Fibroblast of upper back skin (primary cell): ENCODE data around the gene SPACDR.

Experiments used
- DNase-seq: peaks from one replicate; pipeline ENCODE4 v3.0.0-alpha.2; 2013

Gene SPACDR

DNA sequence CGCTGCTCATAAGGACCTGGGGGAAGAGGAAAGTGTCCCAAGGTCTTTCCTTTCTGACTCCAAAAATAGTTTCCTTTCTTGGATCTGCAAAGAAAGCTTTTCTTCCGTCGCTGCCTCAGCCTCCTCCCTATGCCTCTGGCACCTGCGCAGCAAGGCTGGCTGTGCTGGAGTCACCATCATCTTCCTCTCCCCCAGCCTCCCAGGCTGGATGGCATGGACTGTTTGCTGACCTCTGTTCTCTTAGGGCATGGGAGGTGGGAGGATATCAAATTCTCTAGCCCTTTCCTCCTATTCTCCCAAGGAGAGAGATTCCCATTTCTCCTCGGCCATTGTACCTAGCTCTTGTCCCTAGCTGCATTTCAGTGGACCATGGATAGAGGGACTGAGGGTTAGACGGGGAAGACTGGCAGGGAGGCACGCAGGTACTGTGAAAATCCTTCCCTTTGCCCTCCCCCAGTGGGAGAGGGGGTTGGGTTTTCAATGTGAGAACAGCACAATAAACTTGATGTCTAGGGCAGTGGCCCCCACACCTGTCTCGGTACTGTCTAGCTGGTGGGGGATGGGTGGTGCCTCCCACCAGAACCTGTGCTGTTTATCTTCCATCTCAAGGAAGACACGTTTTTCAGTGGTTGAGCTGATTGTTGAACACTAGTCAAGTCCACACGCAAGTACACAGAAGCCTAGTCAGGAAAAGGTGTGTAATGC lies 30.3 kb downstream of the SPACDR start:
- no peak for DNase-seq

DNA sequence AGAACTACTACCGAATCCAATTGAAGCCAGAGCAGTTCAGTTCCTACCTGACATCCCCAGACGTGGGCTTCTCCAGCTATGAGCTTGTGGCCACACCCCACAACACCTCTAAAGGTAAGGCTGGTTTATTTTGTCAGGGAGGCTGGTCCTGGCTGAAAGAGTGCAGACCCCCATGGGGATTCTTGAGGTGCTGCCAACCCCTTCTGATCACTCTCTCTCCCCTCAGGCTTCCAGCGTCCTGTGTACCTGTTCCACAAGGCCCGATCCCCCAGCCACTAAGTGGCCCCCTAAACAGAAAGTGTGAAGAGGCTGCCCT lies 30.8 kb downstream of the SPACDR start:
- no peak for DNase-seq

DNA sequence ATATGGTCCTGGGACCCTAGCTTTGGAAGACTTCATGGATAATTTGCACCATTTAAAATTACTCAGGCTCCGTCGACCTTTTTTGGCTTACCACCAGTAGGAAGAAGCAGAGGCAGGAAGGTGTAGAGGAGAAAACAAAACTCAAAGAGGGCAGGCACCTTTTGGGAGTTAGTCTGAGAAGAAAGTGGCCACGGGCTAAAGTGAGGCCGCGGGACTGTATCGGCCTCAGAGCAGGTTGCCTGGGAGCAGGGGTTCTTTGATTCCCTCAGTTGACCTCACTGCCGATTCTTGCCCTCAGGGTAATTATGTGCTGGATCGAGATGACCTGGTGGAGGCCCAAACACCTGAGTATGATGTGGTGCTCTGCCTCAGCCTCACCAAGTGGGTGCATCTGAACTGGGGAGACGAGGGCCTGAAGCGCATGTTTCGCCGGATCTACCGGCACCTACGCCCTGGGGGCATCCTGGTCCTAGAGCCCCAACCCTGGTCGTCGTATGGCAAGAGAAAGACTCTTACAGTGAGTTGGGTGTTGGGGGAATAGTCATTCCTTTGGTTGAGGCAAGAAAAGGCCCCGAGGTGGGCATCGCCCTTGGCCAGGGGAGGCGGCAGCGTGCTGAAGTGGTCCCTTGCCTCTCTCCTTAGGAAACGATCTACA lies 31.3 kb downstream of the SPACDR start:
- no peak for DNase-seq

DNA sequence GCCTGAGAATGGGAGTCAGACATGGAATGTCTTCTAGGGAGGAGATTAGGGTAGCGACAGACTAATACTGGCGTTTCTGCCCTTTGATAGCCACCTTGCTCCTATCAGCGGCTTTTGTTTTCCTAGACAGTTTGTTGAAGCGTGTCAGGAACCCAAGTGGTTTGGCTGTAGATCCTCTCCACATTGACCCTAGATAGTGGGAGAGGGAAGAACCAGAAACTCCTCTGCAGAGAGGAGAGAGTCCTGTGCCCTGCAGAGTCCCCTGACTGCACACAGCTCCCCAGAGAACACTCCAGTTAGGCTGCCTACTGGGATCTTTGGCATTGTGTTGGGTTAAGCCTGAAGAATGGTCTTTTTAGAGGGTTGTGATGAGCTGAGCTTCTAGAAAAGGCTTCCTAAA lies 32.0 kb downstream of the SPACDR start:
- DNase-seq, result no peak

DNA sequence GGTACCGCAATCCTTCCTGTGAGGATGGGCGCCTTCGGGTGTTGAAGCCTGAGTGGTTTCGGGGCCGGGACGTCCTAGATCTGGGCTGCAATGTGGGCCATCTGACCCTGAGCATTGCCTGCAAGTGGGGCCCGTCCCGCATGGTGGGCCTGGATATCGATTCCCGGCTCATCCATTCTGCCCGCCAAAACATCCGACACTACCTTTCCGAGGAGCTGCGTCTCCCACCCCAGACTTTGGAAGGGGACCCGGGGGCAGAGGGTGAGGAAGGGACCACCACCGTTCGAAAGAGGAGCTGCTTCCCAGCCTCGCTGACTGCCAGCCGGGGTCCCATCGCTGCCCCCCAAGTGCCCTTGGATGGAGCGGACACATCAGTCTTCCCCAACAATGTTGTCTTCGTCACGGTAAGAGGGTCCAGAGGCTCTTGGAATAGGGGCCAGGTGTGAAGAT lies 32.7 kb downstream of the SPACDR start:
- no peak for DNase-seq

DNA sequence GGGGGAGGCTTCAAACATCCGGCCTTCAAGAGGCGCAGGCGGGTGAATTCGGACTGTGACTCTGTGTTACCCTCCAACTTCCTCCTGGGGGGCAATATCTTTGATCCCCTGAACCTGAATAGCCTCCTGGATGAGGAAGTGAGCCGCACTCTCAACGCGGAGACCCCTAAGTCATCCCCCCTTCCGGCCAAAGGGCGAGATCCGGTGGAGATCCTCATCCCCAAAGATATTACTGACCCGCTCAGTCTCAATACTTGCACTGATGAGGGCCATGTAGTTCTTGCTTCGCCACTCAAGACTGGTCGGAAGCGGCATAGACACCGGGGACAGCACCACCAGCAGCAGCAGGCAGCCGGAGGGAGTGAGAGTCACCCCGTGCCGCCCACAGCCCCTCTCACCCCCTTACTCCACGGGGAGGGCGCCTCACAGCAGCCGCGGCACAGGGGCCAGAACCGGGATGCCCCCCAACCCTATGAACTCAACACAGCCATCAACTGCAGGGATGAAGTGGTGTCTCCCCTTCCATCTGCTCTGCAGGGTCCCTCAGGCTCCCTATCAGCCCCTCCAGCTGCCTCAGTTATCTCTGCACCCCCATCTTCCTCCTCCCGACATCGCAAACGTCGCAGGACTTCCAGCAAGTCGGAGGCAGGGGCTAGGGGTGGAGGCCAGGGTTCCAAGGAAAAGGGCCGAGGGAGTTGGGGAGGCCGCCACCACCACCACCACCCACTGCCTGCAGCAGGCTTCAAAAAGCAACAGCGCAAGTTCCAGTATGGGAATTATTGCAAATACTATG lies 33.4 kb downstream of the SPACDR start:
- DNase-seq, result no peak

DNA sequence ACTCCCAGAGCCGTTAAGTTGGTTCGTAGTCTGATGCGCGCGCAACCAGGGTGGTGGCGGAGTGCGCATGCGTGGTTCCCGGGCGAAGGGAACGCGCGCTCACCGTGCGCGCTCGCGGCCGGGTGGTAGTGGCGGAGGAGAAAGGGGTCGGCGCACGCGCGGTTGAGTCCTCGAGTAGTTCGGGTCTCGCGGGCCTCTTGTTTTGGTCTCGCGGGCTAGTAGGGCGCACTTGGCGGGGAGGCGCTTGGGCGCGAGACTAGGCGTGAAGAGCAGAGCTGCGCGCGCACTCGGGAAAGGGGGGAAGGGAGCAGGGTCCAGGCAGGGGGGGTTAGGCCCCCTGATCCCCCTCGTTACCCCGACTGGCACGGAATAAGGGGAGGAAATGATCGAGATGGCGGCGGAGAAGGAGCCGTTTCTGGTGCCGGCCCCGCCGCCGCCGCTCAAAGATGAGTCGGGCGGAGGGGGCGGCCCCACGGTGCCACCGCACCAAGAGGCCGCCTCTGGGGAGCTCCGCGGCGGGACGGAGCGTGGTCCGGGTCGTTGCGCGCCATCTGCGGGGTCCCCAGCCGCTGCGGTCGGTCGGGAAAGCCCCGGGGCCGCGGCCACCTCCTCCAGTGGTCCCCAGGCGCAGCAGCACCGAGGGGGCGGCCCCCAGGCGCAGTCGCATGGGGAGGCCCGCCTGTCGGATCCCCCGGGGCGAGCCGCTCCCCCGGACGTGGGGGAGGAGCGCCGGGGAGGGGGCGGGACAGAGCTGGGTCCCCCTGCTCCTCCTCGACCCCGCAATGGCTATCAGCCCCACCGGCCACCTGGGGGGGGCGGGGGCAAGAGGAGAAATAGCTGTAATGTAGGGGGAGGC lies 34.2 kb downstream of the SPACDR start, which contains the start of gene MEPCE:
Gene MEPCE, plus strand, starts transcription at position 195 of the 856 bp plus-strand sequence. Its CDS starts 188 bp downstream, at position 383.
- DNase-seq, result peak; percentile 99

DNA sequence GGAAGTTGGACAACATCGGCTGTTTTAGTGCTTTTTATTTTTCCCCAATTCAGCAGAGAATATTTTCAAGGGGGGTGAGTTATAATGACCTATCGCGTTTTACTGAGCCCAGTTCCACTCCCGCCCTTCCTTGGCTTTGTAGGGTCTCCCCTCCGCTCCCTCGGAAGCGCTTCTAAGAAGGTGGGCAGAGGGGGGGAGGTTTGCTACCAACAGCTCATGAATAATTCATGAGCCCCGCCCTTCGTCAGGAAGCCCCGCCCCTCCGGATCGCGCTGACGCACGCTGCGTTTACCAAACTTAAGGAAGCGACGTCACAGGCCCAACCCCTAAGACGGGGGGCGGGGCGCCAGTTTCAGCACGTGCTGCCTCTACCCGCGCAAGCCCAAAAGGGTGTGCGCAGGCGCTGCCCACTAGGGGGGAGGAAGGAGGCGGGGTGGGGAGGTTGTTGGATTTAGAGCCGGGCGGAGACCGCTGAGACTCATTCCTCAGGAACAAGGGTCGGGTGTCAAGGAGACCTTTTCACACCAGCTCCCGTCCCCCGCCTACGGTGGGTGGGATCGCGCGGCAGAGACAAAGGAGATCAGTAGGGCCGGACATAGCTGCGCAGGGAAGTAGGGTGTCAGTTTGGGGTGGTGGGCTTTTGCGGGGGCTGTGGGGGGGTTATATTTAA lies 35.0 kb downstream of the SPACDR start:
- DNase-seq, result peak; percentile 100

DNA sequence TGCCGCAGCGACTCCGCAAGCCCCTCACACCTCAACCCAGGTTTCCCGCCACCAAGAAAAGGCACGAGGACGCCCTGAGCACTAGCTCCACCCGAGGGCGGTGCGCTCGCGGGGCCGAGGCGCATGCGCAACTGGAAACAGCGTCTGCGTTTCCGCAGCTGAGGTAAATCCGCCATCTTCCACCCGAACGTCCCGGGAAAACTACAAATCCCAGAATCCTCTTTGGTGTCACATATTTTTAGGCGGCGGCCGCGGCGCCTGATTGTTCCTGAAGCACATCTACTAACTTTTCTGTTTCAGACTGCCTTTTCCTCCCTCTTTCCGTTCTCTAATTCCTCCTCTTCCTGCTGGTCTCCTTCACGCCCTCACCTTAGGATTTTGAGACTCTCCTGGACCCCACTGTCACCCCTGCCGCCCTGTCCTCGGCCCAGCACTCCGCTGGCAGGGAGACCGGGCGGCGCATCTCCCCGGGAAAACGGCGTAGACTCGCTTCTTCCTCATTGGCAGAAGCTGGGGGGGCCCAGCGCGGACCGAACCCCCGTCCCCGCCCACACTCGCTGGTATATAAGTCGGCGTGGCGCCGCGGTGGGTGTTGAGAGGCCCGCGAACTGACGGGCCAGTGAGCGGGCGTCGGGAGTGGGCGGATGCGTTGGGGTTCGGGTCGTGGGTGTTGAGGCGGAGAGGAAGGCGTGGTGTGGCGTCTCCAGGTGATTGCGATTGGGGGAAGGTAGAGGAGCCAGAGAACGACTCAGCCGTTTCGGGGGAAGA lies 35.7 kb downstream of the SPACDR start, which contains the start of gene ZCWPW1:
Gene ZCWPW1, minus strand, starts transcription at position 505 of the 768 bp plus-strand sequence. CDS start 8,054 bp downstream, outside the sequence.
- peak; percentile 98 for DNase-seq

DNA sequence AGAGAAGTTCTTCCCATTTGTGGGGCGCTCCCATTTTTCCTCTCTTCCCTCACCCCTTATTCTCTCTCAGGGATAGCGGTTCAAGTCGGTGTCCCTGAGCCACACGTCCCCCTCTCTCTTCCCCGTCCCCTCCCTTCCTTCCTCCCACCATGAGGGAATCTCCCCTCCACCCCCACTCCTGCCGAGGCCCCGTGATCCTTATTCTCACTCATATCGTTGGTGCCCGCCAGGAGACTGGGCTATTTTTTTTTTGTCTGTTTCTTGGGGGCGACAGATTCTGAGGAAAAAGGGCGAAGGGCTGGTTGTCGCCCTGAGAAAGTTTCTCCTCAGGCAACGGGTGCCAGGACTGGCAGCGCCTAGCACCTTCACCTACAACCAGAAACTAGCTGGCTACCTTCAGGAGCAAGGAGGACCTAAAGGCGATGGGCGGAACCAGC lies 36.3 kb downstream of the SPACDR start:
- no peak for DNase-seq

DNA sequence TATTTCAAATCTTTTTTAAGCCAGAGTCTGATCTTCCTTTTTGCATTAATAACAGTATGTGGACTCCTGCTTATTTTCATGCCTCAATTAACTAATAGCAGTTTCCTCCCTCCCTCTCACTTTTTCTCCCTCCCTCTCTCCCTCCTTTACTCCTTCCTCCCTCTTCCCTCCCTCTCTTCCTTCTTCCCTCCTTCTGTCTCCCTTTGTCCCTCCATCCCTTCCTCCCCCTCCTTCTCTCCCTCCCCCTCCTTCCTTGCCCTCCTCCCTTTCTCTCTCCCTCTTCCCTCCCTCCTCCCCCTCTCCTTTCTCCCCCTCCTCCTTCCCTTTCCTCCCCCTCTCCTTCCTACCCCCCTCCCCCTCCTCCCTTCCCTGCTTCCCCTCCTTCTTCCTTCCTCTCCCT lies 37.5 kb downstream of the SPACDR start:
- no peak for DNase-seq

DNA sequence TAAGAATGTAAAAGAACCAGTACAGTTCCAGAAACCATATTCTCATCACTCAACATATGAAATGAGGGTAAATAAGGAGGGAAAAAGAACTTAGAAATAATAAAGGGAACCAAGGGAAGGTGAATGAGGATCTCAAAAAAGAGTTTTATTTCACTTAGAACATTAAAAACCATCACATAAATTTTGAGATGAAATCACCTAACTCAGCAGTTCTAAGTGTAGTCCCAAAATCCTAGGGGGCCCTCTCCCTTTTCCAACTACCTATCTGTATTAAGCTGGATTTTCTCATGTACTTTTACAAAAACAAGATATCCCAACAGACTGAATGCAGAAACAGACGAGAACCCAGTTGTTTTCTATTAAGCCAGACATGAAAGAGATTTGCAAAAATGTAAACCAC lies 38.7 kb downstream of the SPACDR start:
- DNase-seq, result no peak

DNA sequence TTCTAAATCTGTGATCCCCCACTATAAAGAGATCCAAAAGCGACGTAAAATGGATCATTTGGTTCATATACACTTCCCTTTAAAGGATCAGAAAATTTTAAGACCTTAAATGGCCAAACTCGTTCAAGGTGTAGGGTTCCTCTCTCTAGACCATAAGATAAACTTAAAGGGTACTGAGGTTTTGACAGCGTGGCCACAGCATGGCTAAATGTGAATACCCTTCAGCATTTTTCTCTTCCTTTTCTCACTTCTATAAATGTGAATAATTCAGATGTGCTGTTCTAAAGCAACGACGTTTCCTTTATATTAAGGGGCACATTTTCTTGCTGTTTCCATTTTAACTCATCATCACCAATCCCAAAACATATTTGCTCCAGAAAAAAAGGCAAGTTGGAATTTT lies 40.7 kb downstream of the SPACDR start:
- no peak for DNase-seq

DNA sequence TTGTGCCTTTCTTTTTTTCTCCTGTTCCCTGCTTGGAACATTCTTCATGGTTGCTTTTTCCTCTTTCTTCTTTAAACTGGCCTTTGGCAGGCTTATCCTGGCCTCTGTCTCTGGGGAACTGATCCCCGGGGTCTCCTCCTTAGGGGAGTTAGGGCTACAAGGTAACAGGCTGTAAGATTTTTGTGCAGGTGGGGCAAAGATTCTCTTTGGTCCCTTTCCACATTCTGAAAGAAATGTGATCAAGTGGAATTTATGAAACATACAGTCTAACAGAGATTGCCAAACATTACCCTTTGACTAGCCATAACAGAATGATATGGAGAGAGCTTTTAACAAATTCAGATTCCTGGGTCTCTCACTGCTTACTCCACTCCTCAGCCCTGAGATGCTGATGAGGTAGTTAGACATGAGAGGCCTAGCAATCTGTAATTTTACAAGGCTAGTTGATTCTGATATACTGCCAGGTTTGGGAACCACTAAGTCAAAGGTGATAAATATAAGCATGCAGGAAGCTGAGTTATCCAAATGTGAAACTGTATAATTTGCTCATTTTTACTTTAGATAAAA lies 44.3 kb downstream of the SPACDR start:
- no peak for DNase-seq

DNA sequence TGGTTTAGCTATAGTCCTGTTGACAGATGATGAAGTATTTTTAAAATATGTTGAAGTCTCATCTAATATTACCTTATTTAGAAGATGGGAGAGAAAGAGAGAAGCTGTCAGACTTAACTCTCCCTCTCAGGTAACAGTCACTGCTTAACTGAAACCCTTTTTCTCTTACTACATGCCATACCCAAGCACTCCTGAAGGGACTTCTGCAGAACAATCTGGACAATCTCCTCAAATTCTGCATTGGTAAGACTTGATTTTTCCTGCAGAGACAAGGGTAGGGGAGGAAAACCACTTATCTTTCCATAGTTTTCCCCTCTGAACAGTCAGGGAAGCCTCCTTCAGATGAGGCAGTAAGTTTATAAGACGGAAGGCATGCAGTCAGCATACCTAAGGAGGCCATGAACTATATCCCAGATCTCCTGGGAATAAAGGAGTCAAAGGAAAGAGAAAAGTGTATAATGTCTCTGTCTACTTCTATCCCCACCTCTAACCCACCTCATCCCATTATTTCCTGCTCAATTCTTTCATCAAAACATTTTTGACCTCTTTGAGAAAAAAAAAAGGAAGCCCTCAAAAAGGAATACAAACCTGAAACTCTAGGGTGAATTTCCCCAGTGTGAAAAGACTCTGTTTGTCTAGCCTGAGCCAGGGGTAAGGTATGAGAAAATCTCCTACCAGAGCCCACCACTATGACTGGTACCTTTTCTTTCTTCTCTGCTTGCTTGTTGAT lies 45.0 kb downstream of the SPACDR start:
- DNase-seq, result peak; percentile 57

DNA sequence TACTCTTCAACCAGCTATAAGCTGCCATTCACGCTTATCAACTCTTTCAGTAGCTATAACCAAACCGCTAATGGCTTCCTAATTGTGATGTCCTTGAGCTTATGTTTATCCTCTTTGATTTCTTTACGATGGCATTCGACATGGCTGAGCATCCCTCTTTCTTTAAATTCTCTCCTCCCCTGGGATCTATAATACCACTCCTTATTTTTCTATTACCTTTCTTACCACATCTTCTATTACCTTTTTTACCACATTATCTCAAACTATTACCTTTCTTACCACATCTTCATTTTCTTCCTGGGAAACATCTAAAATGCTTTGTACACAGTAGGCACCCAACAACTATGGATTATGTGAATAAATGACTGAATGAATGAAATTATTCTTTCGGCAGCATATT lies 48.6 kb downstream of the SPACDR start:
- no peak for DNase-seq

DNA sequence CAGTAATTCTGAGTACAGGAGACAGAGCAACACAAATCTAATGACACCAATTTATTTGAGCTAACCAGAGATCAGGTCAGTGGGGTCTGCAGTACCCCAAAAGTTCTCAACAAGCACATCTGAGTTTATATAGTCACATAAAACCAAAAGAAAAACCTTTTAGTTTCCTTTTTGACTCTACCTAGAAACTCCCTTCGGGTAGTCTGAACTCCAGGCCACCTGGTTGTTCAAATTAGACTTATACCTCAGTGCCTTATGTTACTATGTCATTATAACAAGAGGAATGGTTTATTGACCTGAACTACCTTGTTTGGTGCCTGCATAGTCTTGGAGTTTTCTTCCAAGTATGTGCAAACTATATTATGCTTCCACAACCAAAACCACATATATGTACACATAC lies 50.2 kb downstream of the SPACDR start:
- no peak for DNase-seq

DNA sequence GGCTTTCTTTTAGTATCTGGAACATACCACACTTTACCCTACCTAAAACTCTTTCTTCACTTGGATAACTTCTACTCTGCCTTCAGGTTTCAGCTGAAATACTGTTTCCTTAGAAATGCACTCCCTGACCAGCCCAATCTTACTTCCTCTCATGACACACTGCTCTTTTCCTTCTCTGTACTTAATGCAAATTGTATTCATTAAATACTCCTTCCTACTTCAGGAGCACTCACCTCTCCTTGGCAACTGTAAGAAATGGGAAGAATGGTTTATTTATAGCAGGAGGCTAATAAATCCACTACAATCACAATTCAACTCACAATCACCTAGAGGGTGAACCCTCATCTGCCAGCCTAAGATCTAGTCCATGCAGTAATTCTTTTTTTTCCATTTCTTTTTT lies 50.7 kb downstream of the SPACDR start:
- DNase-seq, result no peak

DNA sequence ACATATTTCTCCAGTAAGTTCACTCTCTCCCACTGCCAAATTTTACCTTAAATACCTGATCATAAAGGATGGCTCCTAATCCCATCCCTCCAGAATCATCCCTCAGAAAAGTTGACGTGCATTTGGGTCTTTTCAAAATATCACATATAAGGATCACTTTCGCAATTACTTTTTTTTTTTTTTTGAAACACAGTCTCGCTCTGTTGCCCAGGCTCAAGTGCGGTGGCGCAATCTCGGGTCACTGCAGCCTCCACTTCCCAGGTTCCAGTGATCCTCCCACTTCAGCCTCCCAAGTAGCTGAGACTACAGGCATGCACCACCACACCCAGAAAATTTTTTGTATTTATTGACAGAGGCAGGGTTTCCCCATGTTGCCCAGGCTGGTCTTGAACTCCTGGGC lies 53.0 kb downstream of the SPACDR start:
- no peak for DNase-seq
